Body of pancreas (tissue), 4 donors: Measurements from ENCODE around the gene PGAP2. TPM values are rescaled to one million over a fixed set of nuclear protein-coding genes. Genes with fewer than 3 reads are reported as not detected.
"Not testable (repeated sequence)": the region's sequence is repeated elsewhere in the genome, so short reads cannot be mapped to it uniquely, and the experiment has no call there.

Source experiments
- ATAC-seq: fragments of 150-250 bp; one replicate; pipeline ENCODE4 v1.9.1; 2016
- DNase-seq, 4 donors: peaks; one replicate each; pipeline ENCODE4 v3.0.0-alpha.2; 2019
- H3K27ac ChIP-seq, 4 donors: fragments of 200-600 bp; sonication (generic); 1 replicate in 3 of 4; 2 replicates in 1 of 4; pipeline versions ENCODE4 v1.5.1 to v1.6.1; 2016 to 2019; ENCODE audit warnings: mild to moderate bottlenecking in 1 of 4, mixed read lengths in 1 of 4, moderate library complexity in 1 of 4
- H3K27me3 ChIP-seq, 2 donors: fragments of 200-600 bp; sonication (generic); one replicate each; pipeline ENCODE4 v1.6.0; 2016; ENCODE audit warnings: mild to moderate bottlenecking in 1 of 2
- H3K36me3 ChIP-seq, 2 donors: fragments of 200-600 bp; sonication (generic); replicated peaks in 1 of 2; 2 replicates each; pipeline ENCODE4 v1.5.1; 2016; ENCODE audit warnings: low read depth in 2 of 2; ENCODE audit not compliant: insufficient read depth in 1 of 2
- H3K4me1 ChIP-seq: fragments of 200-600 bp; sonication (generic); one replicate; pipeline ENCODE4 v1.6.0; 2016
- H3K4me3 ChIP-seq, 2 donors: fragments of 200-600 bp; sonication (generic); 1 replicate in 1 of 2; 2 replicates in 1 of 2; pipeline ENCODE4 v1.5.1; 2016 to 2019
- H3K9me3 ChIP-seq, 3 donors: fragments of 200-600 bp; sonication (generic); 1 replicate in 2 of 3; 2 replicates in 1 of 3; pipeline ENCODE4 v1.5.1; 2016
- POLR2A ChIP-seq, 3 donors: fragments of 450-650 bp; IDR thresholded peaks; one replicate each; pipeline ENCODE4 v1.6.1; 2016; ENCODE audit warnings: antibody characterized with exemption in 3 of 3, mild to moderate bottlenecking in 2 of 3
- WGBS, 2 donors: methylation state at CpG; one replicate each; pipeline ENCODE4 v1.1.5; 2017; 5-methylcytosine and 5-hydroxymethylcytosine counted together
- intact Hi-C: fragments of 100-400 bp; cut with DNase I; formaldehyde crosslinking; loops from one replicate; pipeline ENCODE4 v1.15.1; 2023
- total RNA-seq, 2 donors: library from RNA; depleted of rRNA; stranded (reverse); fragments of >200 nt; gene quantifications; one replicate each; pipeline ENCODE4 v1.1.0, GENCODE V29; 2016
- TF ChIP-seq, protein P1 (sequence below), 7 experiments: fragments of 450-650 bp in 4 of 7; fragments of 200-600 bp in 3 of 7; sonication (generic) in 3 of 7; IDR thresholded peaks; one replicate each; pipeline ENCODE4 v1.5.1; 2016 to 2019; ENCODE audit warnings: antibody characterized with exemption in 7 of 7

The PGAP2 gene
- total RNA-seq, 2 donors from 2014 or later: 21.5 to 24.1 TPM

GRCh38 chr11:3859373-3859881 is 51.1 kb downstream of the PGAP2 start:
- DNase-seq (peak; percentile 41 to 61 (median 49)), ATAC-seq (no peak)
- Histone ChIP-seq H3K9me3 (no peaks in the 10 kb centered on the region), H3K36me3 (no peaks in the 10 kb centered on the region), H3K27ac (peak overlapping the region in 1 of 4 donors; percentile 48), H3K27me3 (no peaks in the 10 kb centered on the region), H3K4me3 (no peak overlapping the region), H3K4me1 (peaks cover 54% of the 10 kb centered on the region)
- intact Hi-C loops: no loop called here
- WGBS, 2 donors: 64 to 68% methylated on average over 4 of the region's 4 CpGs
- no peak for TF ChIP-seq POLR2A (IDR thresholded peaks at IDR 0.05)
- TF ChIP-seq, protein P1, sequence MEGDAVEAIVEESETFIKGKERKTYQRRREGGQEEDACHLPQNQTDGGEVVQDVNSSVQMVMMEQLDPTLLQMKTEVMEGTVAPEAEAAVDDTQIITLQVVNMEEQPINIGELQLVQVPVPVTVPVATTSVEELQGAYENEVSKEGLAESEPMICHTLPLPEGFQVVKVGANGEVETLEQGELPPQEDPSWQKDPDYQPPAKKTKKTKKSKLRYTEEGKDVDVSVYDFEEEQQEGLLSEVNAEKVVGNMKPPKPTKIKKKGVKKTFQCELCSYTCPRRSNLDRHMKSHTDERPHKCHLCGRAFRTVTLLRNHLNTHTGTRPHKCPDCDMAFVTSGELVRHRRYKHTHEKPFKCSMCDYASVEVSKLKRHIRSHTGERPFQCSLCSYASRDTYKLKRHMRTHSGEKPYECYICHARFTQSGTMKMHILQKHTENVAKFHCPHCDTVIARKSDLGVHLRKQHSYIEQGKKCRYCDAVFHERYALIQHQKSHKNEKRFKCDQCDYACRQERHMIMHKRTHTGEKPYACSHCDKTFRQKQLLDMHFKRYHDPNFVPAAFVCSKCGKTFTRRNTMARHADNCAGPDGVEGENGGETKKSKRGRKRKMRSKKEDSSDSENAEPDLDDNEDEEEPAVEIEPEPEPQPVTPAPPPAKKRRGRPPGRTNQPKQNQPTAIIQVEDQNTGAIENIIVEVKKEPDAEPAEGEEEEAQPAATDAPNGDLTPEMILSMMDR (IDR thresholded peaks at IDR 0.05): no peak

- Histone ChIP-seq H3K27ac (no peak overlapping the region), H3K27me3 (no peaks in the 10 kb centered on the region), H3K4me3 (no peak overlapping the region), H3K36me3 (no peaks in the 10 kb centered on the region), H3K9me3 (no peaks in the 10 kb centered on the region), H3K4me1 (peaks cover 57% of the 10 kb centered on the region)
- 83 to 97% methylated on average over 2 of the region's 2 CpGs for WGBS, 2 donors
- TF ChIP-seq, protein P1 (IDR thresholded peaks at IDR 0.05): no peak
- no peak for TF ChIP-seq POLR2A (IDR thresholded peaks at IDR 0.05)
- intact Hi-C loops: no loop called here
- ATAC-seq (no peak), DNase-seq (no peak)
These were observed 52.0 kb downstream of the PGAP2 start for GRCh38 chr11:3860375-3860774.

DNA sequence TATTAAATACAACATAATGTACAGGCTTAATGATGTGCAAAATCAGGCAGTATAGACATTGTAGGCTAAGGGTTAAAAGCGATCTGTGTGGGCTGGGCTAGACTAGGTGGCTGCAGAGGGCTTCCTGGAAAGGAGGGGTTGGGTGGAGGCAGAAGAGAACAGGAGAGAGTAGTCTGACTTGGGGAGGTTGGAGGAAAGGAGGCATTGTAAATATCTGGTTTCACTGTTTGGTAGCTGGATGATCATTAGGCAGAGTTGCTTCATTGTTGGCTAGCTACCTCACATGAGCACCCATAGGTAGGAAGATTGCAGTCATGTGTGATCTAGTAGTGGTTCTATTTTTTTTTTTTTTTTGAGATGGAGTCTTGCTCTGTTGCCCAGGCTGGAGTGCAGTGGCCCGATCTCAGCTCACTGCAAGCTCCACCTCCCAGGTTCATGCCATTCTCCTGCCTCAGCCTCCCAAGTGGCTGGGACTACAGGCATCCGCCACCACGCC is 52.6 kb downstream of the PGAP2 start:
- 85 to 86% methylated on average over 4 of the region's 4 CpGs for WGBS, 2 donors
- H3K4me3 ChIP-seq, H3K27me3 ChIP-seq, ATAC-seq, DNase-seq, intact Hi-C loops, H3K27ac ChIP-seq, H3K36me3 ChIP-seq, H3K9me3 ChIP-seq: not testable (repeated sequence)
- peaks cover 63% of the 10 kb centered on the region for H3K4me1 ChIP-seq

DNA sequence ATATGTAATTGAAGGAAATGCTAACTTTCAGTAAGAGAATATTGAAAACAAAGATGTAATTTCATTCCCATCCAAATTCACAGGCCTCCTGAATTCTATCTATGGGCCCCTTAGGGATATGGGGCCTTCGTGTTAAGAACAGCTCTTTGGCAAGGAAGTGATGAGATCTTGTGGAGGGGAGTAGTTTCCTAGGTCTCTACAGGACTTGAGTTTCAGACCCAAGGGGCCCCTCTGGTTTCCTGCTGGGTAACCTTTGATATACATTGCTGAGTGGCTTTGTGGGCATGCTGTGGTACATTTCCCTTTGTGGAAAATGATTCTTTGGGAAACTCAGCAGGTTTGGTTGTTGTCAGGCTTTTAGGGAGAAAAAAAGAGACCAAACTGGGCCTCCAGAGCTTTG is 53.3 kb downstream of the PGAP2 start:
- DNase-seq (no peak), ATAC-seq (no peak)
- Histone ChIP-seq H3K4me1 (peaks cover 62% of the 10 kb centered on the region), H3K4me3 (no peak overlapping the region), H3K9me3 (no peaks in the 10 kb centered on the region), H3K36me3 (no peaks in the 10 kb centered on the region), H3K27ac (no peak overlapping the region), H3K27me3 (no peaks in the 10 kb centered on the region)
- no peak for TF ChIP-seq POLR2A (IDR thresholded peaks at IDR 0.05)
- TF ChIP-seq, protein P1 (IDR thresholded peaks at IDR 0.05): no peak
- 56 to 80% methylated on average over 1 of the region's 1 CpG for WGBS, 2 donors
- intact Hi-C loops: no loop called here

- ATAC-seq: no peak
- no peak overlapping the region for H3K4me3 ChIP-seq
- H3K27ac ChIP-seq: peak overlapping the region; percentile 16 to 79 (median 47)
- H3K4me1 ChIP-seq: peaks cover 45% of the 10 kb centered on the region
- intact Hi-C loops: no loop called here
- no peaks in the 10 kb centered on the region for H3K27me3 ChIP-seq
- WGBS, 2 donors: 35 to 53% methylated on average over 2 to 3 of the region's 3 CpGs
- TF ChIP-seq, protein P1 (IDR thresholded peaks at IDR 0.05): no peak
- no peak for TF ChIP-seq POLR2A (IDR thresholded peaks at IDR 0.05)
- H3K36me3 ChIP-seq: no peaks in the 10 kb centered on the region
- DNase-seq: no peak
- no peaks in the 10 kb centered on the region for H3K9me3 ChIP-seq
These were observed 57.2 kb downstream of the PGAP2 start for GRCh38 chr11:3865388-3866193.
